ENCODE measurements around the gene C10orf120. TPM values are rescaled to one million over a fixed set of nuclear protein-coding genes. Genes with fewer than 3 reads are reported as not detected.

Gene C10orf120
- total RNA-seq, 1 donor from 2014 or later = not detected

GRCh38 chr10:122688293-122688989 lies 11.2 kb downstream of the C10orf120 start:
- H3K4me3 ChIP-seq (ENCODE audit: low read depth, low read length) = no peak overlapping the region
- H3K27me3 ChIP-seq (ENCODE audit: control insufficient read depth, insufficient read depth, low read length) = no peaks in the 10 kb centered on the region
- no peaks in the 10 kb centered on the region for H3K36me3 ChIP-seq (ENCODE audit: control insufficient read depth, insufficient read depth, low read length)
- DNase-seq (ENCODE audit: low read depth) = no peak
- no peak for TF ChIP-seq CTCF (IDR thresholded peaks at IDR 0.05; ENCODE audit: insufficient read depth, low read length, poor library complexity, severe bottlenecking)

- no peak for DNase-seq (ENCODE audit: low read depth)
- Histone ChIP-seq H3K4me3 (ENCODE audit: low read depth, low read length) (no peak overlapping the region), H3K27me3 (ENCODE audit: control insufficient read depth, insufficient read depth, low read length) (no peaks in the 10 kb centered on the region), H3K36me3 (ENCODE audit: control insufficient read depth, insufficient read depth, low read length) (no peaks in the 10 kb centered on the region)
- TF ChIP-seq CTCF (IDR thresholded peaks at IDR 0.05; ENCODE audit: insufficient read depth, low read length, poor library complexity, severe bottlenecking) = no peak
Observed at GRCh38 chr10:122682522-122682921, 17.1 kb downstream of the C10orf120 start.

- no peak for TF ChIP-seq CTCF (IDR thresholded peaks at IDR 0.05; ENCODE audit: insufficient read depth, low read length, poor library complexity, severe bottlenecking)
- no peaks in the 10 kb centered on the region for H3K36me3 ChIP-seq (ENCODE audit: control insufficient read depth, insufficient read depth, low read length)
- DNase-seq (ENCODE audit: low read depth) = no peak
- H3K27me3 ChIP-seq (ENCODE audit: control insufficient read depth, insufficient read depth, low read length) = no peaks in the 10 kb centered on the region
- H3K4me3 ChIP-seq (ENCODE audit: low read depth, low read length) = no peak overlapping the region
Observed at GRCh38 chr10:122678266-122678665, 21.4 kb downstream of the C10orf120 start.

- TF ChIP-seq CTCF (IDR thresholded peaks at IDR 0.05; ENCODE audit: insufficient read depth, low read length, poor library complexity, severe bottlenecking) = no peak
- Histone ChIP-seq H3K36me3 (ENCODE audit: control insufficient read depth, insufficient read depth, low read length) (no peaks in the 10 kb centered on the region), H3K27me3 (ENCODE audit: control insufficient read depth, insufficient read depth, low read length) (no peaks in the 10 kb centered on the region), H3K4me3 (ENCODE audit: low read depth, low read length) (no peak overlapping the region)
- DNase-seq (ENCODE audit: low read depth) = no peak
Observed at GRCh38 chr10:122675278-122675677, 24.4 kb downstream of the C10orf120 start.

GRCh38 chr10:122674781-122675180 lies 24.9 kb downstream of the C10orf120 start:
- no peak for DNase-seq (ENCODE audit: low read depth)
- H3K27me3 ChIP-seq (ENCODE audit: control insufficient read depth, insufficient read depth, low read length) = no peaks in the 10 kb centered on the region
- H3K36me3 ChIP-seq (ENCODE audit: control insufficient read depth, insufficient read depth, low read length) = no peaks in the 10 kb centered on the region
- no peak for TF ChIP-seq CTCF (IDR thresholded peaks at IDR 0.05; ENCODE audit: insufficient read depth, low read length, poor library complexity, severe bottlenecking)
- H3K4me3 ChIP-seq (ENCODE audit: low read depth, low read length) = no peak overlapping the region

- no peak for TF ChIP-seq CTCF (IDR thresholded peaks at IDR 0.05; ENCODE audit: insufficient read depth, low read length, poor library complexity, severe bottlenecking)
- DNase-seq (ENCODE audit: low read depth) = no peak
- Histone ChIP-seq H3K36me3 (ENCODE audit: control insufficient read depth, insufficient read depth, low read length) (no peaks in the 10 kb centered on the region), H3K27me3 (ENCODE audit: control insufficient read depth, insufficient read depth, low read length) (no peaks in the 10 kb centered on the region), H3K4me3 (ENCODE audit: low read depth, low read length) (no peak overlapping the region)
Observed at GRCh38 chr10:122673731-122674130, 25.9 kb downstream of the C10orf120 start.
